G401.6 (cell line): ENCODE data around the gene MTFP1.
"Not testable (repeated sequence)": the region's sequence is repeated elsewhere in the genome, so short reads cannot be mapped to it uniquely, and the experiment has no call there.

Experiments used
- FAIRE-seq: peaks from 2 replicates; lab custom pipeline; 2012; peaks lifted over from hg19 to GRCh38; lab: Jason Lieb, UNC

The MTFP1 gene

DNA sequence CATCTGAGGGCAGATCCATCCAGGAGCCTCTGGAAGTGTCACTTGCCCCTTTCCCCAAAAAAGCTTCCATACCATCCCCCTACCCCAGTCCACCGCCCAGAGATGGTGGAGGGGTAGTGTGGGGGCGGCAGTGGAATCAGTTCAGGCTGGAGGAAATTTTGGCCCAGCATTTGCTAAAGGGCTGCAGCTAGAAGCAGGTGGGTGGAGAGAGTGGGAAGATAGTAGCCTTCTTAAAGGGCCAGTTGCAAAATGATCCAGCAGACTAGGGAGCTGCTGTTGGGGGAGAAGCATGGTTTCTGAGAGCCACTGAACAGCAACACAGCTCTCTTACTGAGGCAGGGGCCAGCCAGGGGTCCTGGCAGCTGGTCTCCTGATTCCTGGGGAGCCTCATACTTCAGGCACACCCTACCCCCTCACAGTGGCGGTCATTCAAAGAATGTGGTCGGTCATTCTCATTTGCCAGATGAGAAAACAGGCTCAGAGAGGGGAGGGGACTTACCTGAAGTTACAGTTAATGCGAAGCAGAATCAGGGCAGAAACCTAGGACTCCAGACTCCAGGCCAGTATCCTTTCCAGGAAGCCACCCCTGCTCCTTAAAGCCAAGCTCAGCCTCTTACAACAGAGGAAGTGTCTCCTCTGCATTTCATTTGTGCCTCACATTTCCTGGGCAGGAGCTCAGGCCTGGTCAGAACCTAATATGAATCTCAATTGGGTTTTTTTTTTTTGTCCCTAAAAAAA is 23.4 kb upstream of the MTFP1 start:
- FAIRE-seq: no peak

DNA sequence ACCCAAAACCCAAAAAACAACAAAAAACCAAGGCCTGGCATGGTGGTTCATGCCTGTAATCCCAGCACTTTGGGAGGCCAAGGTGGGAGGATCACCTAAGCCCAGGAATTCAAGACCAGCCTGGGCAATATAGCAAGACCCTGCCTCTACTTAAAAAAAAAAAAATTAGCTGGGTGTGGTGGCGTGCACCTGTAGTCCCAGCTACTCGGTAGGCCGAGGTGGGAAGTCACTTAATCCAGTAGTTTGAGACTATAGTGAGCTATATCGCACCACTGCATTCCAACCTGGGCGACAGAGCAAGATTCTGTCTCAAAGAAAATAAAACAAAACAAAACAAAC is 22.8 kb upstream of the MTFP1 start:
- not testable (repeated sequence) for FAIRE-seq

DNA sequence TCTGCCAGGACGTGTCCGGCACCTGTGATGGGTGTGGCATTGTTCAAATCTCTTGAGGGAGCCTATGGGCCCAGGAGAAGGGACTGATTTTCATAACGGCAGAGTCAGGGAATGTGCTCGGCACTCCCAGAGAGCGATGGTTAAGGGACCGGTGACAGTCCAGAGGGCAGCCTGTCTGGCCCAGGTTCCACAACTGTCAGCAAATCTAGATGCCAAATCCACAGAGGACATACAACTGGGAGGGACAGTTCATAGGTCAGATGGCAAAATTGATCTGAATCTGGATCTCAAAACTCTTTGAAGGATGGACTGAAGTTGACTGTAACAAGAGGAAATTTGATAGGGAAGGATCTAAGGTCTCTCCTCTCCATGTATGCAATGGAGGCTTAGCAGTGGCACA is 21.3 kb upstream of the MTFP1 start:
- FAIRE-seq: no peak

DNA sequence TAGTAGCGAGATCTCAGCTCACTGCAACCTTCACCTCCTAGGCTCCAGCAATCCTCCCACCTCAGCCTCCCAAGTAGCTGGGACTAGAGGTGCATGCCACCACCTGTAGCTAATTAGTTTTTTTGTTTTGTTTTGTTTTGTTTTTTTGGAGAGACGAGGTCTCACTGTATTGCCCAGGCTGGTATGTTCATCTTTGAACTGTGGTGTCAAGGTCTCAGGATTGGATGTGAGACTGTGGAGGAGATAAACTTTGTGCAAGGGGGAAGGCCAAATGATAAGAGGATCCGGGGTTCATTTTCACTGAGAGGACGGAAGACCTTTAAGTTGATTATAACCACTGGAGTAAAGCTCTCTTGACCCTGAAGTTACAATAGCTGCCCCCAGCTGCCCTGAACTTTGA is 19.8 kb upstream of the MTFP1 start:
- FAIRE-seq: no peak

DNA sequence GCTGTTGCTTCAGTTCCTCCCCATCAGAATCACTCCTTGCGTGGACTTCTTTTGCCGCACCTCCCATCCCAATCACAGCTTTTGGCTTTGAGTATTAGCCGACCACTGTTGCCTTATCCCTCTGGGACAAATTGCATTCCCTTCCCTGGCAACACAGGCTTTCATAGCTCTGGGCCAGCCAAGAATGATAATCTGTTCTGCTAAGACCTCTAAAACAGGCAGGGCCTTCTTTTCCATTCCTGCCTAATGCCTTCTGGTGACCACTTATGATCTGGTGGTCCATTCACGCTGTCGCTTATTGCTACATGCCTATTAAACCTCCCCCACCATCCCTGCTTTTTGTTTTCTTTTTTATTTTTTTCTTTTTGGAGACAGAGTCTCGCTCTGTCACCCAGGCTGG is 19.2 kb upstream of the MTFP1 start:
- FAIRE-seq: no peak

DNA sequence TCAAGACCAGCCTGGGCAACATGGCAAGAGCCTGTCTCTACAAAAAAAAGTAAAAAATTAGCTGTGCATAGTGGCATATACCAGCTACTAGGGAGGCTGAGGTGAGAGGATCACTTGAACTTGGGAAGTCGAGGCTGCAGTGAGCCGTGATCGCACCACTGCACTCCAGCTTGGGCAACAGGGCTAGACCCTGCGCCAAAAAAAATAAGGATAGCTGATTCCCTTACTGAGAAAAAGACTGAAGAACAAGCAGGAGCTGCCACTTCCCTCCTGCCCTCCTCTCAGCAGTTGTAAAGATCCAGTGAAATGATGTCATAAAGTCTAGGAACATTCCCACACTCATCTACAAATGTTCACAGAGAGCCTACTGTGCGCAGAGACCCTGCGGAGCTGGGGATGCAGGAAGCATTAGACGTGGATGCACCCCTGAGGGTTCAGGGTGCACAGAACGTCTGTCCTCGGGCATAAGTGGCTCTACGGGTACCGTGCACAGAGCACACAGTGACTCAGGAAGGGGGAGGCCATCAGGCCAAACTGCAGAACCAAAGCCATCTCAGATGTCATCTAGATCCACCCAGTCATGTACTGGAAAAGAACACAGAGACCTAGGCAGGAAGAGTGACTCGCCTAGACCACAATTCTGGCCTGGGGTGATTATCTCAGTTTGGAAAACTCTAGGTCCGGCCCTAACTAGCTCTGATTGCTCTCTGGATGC is 17.0 kb upstream of the MTFP1 start:
- FAIRE-seq: no peak

DNA sequence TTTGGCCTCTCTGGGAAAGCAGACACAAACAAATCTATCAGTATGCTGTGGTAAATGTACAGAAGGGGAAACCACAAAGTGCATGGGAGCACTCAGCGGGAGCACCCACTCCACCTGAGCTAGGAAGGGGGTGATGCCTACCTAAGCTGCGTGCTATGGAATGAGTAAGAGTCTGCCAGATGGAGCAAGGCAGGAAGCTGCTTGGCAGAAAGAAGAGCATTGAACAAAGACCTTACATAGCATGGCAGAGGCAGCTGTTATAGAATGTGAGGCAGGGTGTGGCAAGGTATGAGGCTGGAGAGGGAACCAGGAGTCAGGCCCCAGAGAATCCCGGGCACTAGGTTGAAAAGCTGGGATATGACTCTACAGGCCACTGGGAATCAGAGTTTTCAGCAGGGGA is 13.8 kb upstream of the MTFP1 start:
- FAIRE-seq: no peak

DNA sequence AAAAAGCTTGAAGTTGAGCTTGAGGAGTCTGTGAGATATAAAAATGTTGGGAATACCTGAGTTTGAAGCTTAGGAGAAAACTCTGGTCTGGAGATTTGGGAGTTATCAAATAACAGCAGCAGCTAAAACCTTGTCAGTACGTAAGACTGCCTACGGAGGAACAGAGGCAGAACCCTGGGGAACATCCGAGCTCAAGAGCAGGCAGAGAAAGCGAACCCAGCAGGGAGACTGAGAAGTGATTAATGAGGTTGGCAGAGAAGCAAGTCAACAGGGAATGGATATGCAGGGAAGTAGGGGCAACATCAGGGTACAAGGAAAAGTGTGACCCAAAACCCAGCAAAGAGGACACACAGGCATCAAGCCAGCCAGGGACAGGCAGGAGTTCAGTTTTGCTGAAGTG is 12.6 kb upstream of the MTFP1 start:
- no peak for FAIRE-seq

DNA sequence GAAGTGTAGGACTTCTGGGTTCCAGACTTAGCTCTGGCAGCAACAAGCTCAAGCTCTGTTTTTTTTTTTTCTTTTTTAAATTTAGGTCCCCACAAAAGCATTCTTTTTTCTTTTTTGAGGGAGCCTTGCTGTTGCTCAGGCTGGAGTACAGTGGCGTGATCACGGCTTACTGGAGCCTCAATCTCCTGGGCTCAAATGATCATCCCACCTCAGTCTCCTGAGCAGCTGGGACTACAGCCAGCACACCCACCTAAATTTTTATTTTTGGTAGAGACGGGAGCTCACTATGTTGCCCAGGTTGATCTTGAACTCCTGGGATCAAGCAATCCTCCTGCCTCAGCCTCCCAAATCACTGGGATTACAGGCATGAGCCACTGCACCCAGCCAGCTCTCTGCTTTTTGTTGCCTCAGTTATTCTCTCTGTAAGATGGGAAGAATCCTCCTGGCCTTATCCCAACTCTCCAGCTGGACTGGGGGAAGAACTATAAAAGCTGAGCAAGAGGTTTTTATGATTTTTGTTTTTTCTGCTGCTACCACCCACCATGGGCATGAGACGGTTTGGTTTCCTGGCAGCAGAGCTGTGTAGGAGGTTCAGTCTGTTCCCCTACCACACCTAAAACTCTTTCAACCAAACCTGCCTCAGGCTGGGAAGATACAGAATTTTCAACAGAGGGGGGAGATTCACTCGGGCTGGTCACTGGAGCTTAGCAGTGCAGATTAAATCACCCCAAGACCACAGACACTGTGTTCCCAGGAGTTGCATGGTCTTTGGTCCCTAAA is 11.6 kb upstream of the MTFP1 start:
- FAIRE-seq: no peak

DNA sequence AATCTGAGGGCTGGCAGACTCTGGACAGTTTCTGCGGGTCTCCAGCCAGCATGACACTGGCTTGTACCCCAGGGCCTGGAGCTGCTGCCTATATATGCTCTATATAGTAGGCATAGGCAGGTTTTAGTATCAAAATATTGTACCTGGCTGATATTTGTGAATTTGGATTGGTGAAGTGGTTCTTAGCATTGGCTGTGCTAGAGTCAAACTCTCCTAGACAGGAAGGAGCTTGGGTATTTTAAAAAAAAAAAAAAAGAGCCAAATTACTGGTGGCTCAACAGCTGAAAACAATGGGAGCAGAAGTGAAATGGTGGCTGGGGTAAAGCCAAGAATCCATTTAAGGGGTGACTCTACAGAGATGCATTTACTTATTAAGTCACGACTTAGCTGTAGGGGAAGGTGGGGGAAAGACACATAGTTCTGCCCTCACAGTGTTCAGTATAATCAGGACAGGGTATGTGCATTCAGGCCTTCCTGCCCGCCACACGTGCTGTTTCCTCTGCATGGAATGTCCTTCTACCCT is 11.0 kb upstream of the MTFP1 start:
- FAIRE-seq: no peak

DNA sequence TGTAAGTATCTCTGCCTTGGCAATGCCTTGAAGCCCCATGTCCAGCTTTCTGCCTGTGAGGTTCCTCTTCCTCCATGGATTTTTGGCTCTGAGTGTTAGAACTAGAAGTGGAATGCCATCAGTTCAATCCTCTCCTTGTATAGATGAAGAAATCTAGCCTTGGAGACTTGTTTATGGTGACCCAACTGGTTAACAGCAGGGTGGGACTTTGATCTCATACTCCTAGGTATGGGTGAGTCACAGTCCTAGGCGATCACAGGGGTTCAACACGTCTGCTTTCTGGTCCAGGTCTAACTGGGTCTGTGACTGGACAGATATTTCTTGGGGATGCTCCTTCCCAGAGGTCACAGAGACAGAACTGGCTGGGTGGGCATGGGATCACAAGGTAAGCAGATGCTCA is 9.2 kb upstream of the MTFP1 start:
- FAIRE-seq: no peak

DNA sequence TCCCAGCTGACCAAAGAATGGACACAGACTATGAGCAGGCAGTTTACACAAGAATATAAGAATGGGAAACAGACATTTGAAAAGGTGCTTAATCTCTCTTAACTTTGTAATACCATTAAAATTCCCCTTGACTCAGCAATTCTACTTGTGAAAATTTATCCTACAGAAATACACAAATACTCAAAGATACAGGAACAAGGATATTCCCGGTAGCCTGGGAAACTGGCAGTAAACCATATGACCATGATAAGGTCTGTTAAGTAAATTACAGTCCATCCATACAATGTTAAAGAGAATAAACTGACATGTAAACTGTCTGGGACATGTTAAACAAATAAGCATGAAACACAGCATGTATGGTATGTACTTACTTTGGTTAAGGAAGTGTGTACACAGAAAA is 8.7 kb upstream of the MTFP1 start:
- FAIRE-seq: no peak

DNA sequence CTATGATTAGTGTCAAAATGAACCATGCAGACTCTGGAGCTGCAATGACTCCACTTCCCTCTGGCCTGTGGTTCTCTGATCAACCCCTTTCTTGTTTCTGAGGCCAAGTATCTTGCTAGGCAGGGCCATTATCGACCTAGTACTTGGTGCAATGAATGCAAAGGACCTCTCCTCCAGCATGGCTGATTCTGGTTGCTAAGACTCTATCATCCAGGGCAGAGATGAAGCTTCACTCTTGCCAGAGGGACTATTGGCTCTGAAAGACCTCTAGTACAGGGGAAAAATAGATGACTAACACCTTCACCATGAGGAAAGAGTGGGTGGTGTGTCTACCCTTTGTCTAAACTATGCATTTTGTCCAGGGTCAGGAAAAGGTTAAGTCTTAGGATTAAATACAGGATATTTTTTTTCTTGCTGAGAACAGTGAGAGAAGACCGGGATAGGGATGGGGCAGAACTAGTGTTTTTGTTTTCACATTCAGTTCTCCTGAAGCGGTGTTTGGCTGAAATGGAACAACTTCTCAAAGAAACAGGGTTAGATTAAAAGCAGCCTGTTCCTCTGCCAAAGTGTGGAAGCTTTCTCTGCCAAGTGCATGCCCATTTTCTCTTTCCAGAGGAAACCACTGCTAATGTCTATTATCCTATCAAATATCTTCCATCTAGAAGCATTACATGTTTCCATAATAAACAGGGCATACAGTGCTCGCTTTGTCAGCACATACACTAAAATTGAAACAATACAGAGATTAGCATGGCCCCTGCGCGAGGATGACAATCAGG is 5.0 kb upstream of the MTFP1 start:
- FAIRE-seq: no peak

DNA sequence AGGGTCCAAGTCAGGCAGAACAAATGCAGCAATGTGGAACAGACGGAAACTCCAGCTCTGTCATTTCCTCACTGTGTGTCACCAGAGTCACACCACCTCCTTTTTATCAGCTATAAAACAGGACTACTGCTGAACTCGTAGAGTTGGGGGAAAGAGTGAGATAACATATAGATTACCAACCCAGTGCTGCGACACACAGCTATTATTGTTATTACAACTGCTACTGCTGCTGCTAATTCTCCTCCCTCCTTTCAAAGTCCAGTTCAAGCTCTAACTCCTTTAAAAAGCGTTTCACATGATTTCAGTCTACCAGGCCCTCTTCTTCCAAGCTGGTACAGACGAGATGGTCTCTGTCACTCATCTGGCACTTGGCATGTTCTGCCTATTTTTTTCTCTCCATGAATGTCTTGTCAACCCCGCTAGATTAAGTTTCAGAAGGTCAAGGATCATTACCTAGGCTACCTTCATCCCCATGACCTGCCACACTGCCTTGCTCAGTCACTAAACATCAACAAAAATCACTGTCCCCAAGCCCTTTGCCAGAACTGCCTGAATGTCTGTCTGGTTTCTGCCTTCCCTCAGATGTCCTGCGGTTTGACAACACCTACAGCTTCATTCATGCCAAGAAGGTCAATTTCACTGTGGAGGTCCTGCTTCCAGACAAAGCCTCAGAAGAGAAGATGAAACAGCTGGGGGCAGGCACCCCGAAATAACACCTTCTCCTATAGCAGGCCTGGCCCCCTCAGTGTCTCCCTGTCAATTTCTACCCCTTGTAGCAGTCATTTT is 3.7 kb upstream of the MTFP1 start:
- no peak for FAIRE-seq

DNA sequence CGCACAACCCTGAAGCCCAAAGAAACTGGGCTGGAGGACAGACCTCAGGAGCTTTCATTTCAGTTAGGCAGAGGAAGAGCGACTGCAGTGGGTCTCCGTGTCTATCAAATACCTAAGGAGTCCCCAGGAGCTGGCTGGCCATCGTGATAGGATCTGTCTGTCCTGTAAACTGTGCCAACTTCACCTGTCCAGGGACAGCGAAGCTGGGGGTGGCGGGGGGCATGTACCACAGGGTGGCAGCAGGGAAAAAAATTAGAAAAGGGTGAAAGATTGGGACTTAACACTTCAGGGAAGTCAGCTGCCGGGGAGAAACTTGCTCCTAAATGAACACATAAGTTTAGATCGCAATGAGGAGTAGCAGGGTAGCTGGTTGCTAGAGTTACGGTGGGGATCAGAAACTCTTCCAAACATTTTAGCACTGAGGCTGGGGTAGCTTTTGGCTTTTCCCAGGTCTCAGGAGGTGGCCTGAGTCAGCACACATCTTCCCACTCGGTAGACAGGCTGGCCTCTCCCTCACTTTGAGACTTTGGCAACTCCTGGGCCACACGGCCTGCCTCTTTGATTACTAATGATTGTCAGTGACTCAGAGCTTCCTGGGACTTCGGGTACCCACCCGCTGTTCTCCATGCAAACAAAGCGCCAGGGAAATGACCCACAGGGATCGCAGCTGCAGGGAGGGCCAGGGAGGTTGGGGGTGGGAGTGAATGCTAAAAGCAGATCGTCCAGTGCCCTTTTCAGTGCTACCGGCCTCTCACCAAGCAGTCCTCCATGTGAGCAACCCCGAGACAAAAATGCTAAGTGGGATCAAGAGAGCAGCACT is 2.9 kb upstream of the MTFP1 start:
- no peak for FAIRE-seq

DNA sequence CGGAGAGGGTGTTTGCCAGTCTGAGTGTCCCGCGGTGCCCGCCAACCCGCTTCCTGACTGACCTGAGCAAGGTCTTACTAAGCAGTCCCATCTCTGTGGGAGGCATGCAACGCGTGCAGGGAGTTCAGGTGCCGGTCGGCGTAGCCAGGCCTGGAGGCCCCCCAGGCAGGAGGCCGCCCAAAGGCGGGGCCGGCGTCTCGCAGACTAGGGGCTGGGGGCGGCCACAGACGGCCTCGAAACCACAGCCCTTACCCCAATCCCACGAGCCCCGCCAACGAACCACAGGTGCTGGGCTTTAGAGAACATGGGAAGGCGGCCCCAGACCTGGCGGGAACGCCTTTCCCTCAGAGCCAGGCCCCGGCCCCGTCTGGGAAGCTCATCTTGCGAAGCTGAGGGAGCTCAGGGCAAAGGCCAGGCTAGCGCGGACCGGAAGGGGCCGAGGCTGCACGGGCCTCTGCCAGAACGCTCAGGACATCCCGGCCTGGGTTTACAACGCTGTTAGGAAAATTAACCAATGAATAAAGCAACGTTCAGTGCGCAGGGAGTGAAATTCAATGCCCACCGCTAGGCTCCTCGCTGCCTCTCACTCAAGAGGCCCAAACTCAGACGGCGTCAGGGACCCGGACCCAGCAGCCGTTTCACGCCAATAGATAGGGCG is 2.1 kb upstream of the MTFP1 start:
- FAIRE-seq: no peak

DNA sequence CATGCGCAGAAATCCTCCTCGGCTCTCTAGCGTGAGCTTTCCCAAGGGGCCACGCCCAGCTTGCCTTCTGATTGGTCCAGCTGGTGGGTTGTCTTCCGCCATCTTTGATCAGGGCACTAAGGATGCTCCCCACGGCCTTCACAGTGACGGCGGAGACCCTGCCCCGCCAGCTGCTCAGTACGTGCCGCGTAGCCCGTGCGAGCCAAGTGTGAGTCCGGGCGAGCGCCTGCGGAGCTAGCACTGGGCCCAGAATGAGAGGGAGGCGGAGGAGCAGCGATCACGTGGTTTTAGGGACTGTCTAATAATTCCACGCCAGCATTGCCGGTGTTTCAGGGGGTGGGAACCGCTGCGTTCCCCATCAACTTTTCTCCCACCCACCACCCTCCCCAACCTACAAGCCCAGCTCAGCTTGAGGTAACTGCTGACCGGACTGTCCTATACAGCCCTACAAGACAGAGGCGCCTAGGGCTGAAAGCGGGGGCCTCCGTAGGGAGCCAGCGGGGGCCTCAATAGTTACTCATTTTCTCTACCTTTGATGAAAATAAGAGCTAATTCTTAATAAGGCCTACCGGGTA is 1.5 kb upstream of the MTFP1 start:
- peak; percentile 99 for FAIRE-seq

DNA sequence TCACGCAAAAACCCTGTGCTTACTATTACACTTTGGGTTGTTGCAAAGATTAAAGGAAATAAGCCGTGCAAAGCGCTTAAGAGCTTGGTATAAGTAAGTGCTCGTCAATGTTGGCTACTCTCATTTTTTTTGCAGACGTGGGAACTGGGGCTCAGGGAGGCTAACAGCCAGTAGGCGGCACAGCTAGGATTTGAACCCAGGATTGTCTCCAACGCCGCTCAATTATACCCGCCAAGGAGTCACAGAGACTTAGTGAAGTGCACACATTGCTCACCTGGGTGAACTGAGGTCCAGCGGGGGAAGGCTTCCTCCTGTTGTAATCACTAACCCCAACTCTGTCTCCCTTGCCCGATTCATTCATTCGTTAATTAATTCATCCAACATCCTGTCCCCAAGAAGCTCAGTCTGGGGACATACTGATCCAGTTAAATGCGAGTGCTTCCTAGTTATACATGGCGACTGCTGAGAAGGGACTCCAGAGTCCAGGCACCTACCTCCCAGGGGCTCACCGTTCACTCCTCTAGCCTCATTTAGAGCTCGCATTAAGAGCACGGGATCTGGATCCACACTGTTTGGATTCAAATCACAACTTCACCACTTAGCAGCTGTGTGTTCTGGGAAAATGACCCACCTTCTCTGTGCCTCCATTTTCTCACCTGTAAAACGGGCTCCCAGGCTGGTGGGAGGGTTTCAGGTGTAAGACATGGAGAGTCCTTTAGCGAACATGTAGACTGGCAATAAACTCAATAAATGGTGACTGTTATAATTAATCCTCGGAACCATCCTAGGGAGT is 838 bp upstream of the MTFP1 start:
- no peak for FAIRE-seq

DNA sequence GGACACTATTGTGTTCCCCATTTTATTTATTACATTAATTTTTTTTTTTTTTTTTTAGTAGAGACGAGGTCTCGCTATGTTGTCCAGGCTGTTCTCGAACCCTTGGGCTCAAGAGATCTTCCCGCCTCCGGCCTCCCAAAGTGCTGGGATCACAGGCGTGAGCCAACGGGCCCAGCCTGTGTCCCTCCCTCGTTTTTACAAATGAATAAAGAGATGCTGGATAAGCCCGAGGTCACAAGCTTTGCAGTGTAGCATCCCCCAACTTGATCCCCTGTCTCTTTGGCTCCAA is 297 bp upstream of the MTFP1 start:
- FAIRE-seq: no peak
